Neutrophil (primary cell): ENCODE measurements around the gene DGAT2.

ENCODE experiments used
- H3K27ac ChIP-seq: fragments of 200-600 bp; sonication (generic); 2 replicates; pipeline ENCODE4 v1.5.1; 2016; ENCODE audit warnings: mild to moderate bottlenecking, moderate library complexity
- H3K27me3 ChIP-seq: fragments of 200-600 bp; sonication (generic); 2 replicates; pipeline ENCODE4 v1.6.0; 2016; ENCODE audit warnings: mild to moderate bottlenecking
- H3K36me3 ChIP-seq: fragments of 200-600 bp; sonication (generic); 2 replicates; pipeline ENCODE4 v1.5.1; 2017
- H3K4me1 ChIP-seq, 2 experiments: fragments of 200-600 bp in 1 of 2; sonication (generic) in 1 of 2; 1 replicate in 1 of 2; 2 replicates in 1 of 2; pipeline versions ENCODE4 v1.5.1 to v1.6.1; 2013 to 2016; ENCODE audit warnings: low read depth in 1 of 2, low read length in 1 of 2, mild to moderate bottlenecking in 1 of 2, moderate library complexity in 1 of 2; ENCODE audit not compliant: control insufficient read depth in 1 of 2, insufficient read depth in 1 of 2
- H3K4me3 ChIP-seq, 2 experiments: fragments of 200-600 bp in 1 of 2; sonication (generic) in 1 of 2; 1 replicate in 1 of 2; 2 replicates in 1 of 2; pipeline ENCODE4 v1.5.1; 2013 to 2016; ENCODE audit warnings: low read depth in 1 of 2, low read length in 1 of 2, mild to moderate bottlenecking in 1 of 2, moderate library complexity in 1 of 2
- H3K9me3 ChIP-seq: fragments of 200-600 bp; sonication (generic); 2 replicates; pipeline ENCODE4 v1.5.1; 2016
- TF ChIP-seq, protein P1 (sequence below): fragments of 200-600 bp; sonication (generic); IDR thresholded peaks from 2 replicates; pipeline ENCODE4 v1.5.1; 2016; ENCODE audit warnings: antibody characterized with exemption

DGAT2 gene

DNA sequence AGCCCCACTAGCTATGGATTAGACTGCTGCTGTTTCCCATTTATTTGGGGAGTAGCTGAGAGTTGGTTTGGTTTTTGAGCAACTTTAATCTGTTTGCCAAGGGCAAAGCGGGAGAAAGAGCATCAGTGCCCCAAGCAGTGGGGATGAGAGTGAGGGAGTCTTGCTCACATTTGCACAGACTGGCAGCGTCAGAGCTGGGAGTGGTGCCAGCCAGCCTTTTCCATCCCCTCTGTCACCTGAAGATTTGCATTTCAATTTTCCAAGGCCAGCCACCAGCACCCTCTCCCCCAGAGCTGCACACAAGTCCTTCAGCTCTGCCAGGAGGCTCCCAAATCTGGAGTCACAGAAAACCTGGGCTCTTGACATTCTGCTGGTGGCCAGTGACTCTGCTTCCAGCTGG, 25.4 kb downstream of the DGAT2 start:
- Histone ChIP-seq H3K9me3 (no peaks in the 10 kb centered on the region), H3K4me1 (no peaks in the 10 kb centered on the region), H3K27me3 (no peaks in the 10 kb centered on the region), H3K27ac (no peak overlapping the region), H3K36me3 (peaks cover 96% of the 10 kb centered on the region), H3K4me3 (no peak overlapping the region)
- TF ChIP-seq, protein P1, sequence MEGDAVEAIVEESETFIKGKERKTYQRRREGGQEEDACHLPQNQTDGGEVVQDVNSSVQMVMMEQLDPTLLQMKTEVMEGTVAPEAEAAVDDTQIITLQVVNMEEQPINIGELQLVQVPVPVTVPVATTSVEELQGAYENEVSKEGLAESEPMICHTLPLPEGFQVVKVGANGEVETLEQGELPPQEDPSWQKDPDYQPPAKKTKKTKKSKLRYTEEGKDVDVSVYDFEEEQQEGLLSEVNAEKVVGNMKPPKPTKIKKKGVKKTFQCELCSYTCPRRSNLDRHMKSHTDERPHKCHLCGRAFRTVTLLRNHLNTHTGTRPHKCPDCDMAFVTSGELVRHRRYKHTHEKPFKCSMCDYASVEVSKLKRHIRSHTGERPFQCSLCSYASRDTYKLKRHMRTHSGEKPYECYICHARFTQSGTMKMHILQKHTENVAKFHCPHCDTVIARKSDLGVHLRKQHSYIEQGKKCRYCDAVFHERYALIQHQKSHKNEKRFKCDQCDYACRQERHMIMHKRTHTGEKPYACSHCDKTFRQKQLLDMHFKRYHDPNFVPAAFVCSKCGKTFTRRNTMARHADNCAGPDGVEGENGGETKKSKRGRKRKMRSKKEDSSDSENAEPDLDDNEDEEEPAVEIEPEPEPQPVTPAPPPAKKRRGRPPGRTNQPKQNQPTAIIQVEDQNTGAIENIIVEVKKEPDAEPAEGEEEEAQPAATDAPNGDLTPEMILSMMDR: no peak

- TF ChIP-seq, protein P1: no peak
- no peak overlapping the region for H3K27ac ChIP-seq
- no peak overlapping the region for H3K4me3 ChIP-seq
- H3K4me1 ChIP-seq: no peaks in the 10 kb centered on the region
- H3K27me3 ChIP-seq: no peaks in the 10 kb centered on the region
- peaks cover 96% of the 10 kb centered on the region for H3K36me3 ChIP-seq
- no peaks in the 10 kb centered on the region for H3K9me3 ChIP-seq
These were observed 26.9 kb downstream of the DGAT2 start for GRCh38 chr11:75795276-75796090.

GRCh38 chr11:75796091-75796435, 27.5 kb downstream of the DGAT2 start:
- Histone ChIP-seq H3K4me1 (no peaks in the 10 kb centered on the region), H3K27ac (no peak overlapping the region), H3K9me3 (no peaks in the 10 kb centered on the region), H3K36me3 (peaks cover 96% of the 10 kb centered on the region), H3K4me3 (no peak overlapping the region), H3K27me3 (no peaks in the 10 kb centered on the region)
- TF ChIP-seq, protein P1: no peak

- Histone ChIP-seq H3K4me1 (no peaks in the 10 kb centered on the region), H3K27me3 (no peaks in the 10 kb centered on the region), H3K36me3 (peaks cover 96% of the 10 kb centered on the region), H3K27ac (no peak overlapping the region), H3K9me3 (no peaks in the 10 kb centered on the region), H3K4me3 (no peak overlapping the region)
- TF ChIP-seq, protein P1: no peak
These were observed 28.5 kb downstream of the DGAT2 start for GRCh38 chr11:75797116-75797515.

- no peaks in the 10 kb centered on the region for H3K27me3 ChIP-seq
- H3K36me3 ChIP-seq: peaks cover 96% of the 10 kb centered on the region
- no peak overlapping the region for H3K4me3 ChIP-seq
- no peaks in the 10 kb centered on the region for H3K4me1 ChIP-seq
- H3K9me3 ChIP-seq: no peaks in the 10 kb centered on the region
- TF ChIP-seq, protein P1: no peak
- no peak overlapping the region for H3K27ac ChIP-seq
These were observed 29.2 kb downstream of the DGAT2 start for GRCh38 chr11:75797792-75798191.
